Measurements from ENCODE around the gene SMARCA2.

SMARCA2 gene

GRCh38 chr9:2179567-2179966 lies 164.4 kb downstream of the SMARCA2 start:
- TF ChIP-seq EZH2 (IDR thresholded peaks at IDR 0.05): no peak
- TF ChIP-seq POLR2AphosphoS5 (IDR thresholded peaks at IDR 0.05; ENCODE audit: borderline replicate concordance, low read depth, low read length): no peak
- TF ChIP-seq FOXP2 (optimal IDR thresholded peaks at IDR 0.05; ENCODE audit: control extremely low read depth, extremely low read length, insufficient read depth): no peak

GRCh38 chr9:2180154-2180553 lies 165.0 kb downstream of the SMARCA2 start:
- Histone ChIP-seq H3K9ac (ENCODE audit: insufficient read length) (no peak overlapping the region), H3K27ac (no peak overlapping the region), H3K9me3 (ENCODE audit: low read depth, low read length) (no peaks in the 10 kb centered on the region), H3K4me3 (no peak overlapping the region), H3K36me3 (ENCODE audit: insufficient read depth, low read length) (no peaks in the 10 kb centered on the region)
- DNase-seq (ENCODE audit: low read depth, low spot score): no peak
- TF ChIP-seq POLR2AphosphoS5 (IDR thresholded peaks at IDR 0.05; ENCODE audit: borderline replicate concordance, low read depth, low read length) (no peak), FOXP2 (optimal IDR thresholded peaks at IDR 0.05; ENCODE audit: control extremely low read depth, extremely low read length, insufficient read depth) (no peak), EZH2 (IDR thresholded peaks at IDR 0.05) (no peak)

More at GRCh38 chr9:2179567-2179966, 164.4 kb downstream of the SMARCA2 start:
- no peaks in the 10 kb centered on the region for H3K9me3 ChIP-seq (ENCODE audit: low read depth, low read length)
- no peaks in the 10 kb centered on the region for H3K36me3 ChIP-seq (ENCODE audit: insufficient read depth, low read length)
- no peak for DNase-seq (ENCODE audit: low read depth, low spot score)
- no peak overlapping the region for H3K4me3 ChIP-seq
- H3K9ac ChIP-seq (ENCODE audit: insufficient read length): no peak overlapping the region
- H3K27ac ChIP-seq: no peak overlapping the region

- Histone ChIP-seq H3K4me3 (no peak overlapping the region), H3K36me3 (ENCODE audit: insufficient read depth, low read length) (no peaks in the 10 kb centered on the region), H3K27ac (no peak overlapping the region), H3K9me3 (ENCODE audit: low read depth, low read length) (no peaks in the 10 kb centered on the region), H3K9ac (ENCODE audit: insufficient read length) (no peak overlapping the region)
- no peak for TF ChIP-seq EZH2 (IDR thresholded peaks at IDR 0.05)
- DNase-seq (ENCODE audit: low read depth, low spot score): no peak
Measured at GRCh38 chr9:2180704-2181103, 165.6 kb downstream of the SMARCA2 start.

- no peaks in the 10 kb centered on the region for H3K9me3 ChIP-seq (ENCODE audit: low read depth, low read length)
- no peak overlapping the region for H3K4me3 ChIP-seq
- TF ChIP-seq POLR2AphosphoS5 (IDR thresholded peaks at IDR 0.05; ENCODE audit: borderline replicate concordance, low read depth, low read length) (no peak), EZH2 (IDR thresholded peaks at IDR 0.05) (no peak), FOXP2 (optimal IDR thresholded peaks at IDR 0.05; ENCODE audit: control extremely low read depth, extremely low read length, insufficient read depth) (no peak)
- H3K36me3 ChIP-seq (ENCODE audit: insufficient read depth, low read length): no peaks in the 10 kb centered on the region
- DNase-seq (ENCODE audit: low read depth, low spot score): no peak
- no peak overlapping the region for H3K9ac ChIP-seq (ENCODE audit: insufficient read length)
- no peak overlapping the region for H3K27ac ChIP-seq
Measured at GRCh38 chr9:2181792-2182191, 166.6 kb downstream of the SMARCA2 start.

GRCh38 chr9:2190939-2191608 lies 175.9 kb downstream of the SMARCA2 start:
- no peak for TF ChIP-seq FOXP2 (optimal IDR thresholded peaks at IDR 0.05; ENCODE audit: control extremely low read depth, extremely low read length, insufficient read depth)
- TF ChIP-seq EZH2 (IDR thresholded peaks at IDR 0.05): no peak
- no peak for TF ChIP-seq POLR2AphosphoS5 (IDR thresholded peaks at IDR 0.05; ENCODE audit: borderline replicate concordance, low read depth, low read length)
- DNase-seq (ENCODE audit: low read depth, low spot score): no peak
- Histone ChIP-seq H3K36me3 (ENCODE audit: insufficient read depth, low read length) (no peaks in the 10 kb centered on the region; the same call in 1 of the 2 replicates), H3K27ac (no peak overlapping the region), H3K9me3 (ENCODE audit: low read depth, low read length) (no peaks in the 10 kb centered on the region), H3K9ac (ENCODE audit: insufficient read length) (no peak overlapping the region), H3K4me3 (no peak overlapping the region)

GRCh38 chr9:2191609-2191972 lies 176.4 kb downstream of the SMARCA2 start:
- no peaks in the 10 kb centered on the region; the same call in 1 of the 2 replicates for H3K36me3 ChIP-seq (ENCODE audit: insufficient read depth, low read length)
- no peak for TF ChIP-seq POLR2AphosphoS5 (IDR thresholded peaks at IDR 0.05; ENCODE audit: borderline replicate concordance, low read depth, low read length)
- no peak for TF ChIP-seq FOXP2 (optimal IDR thresholded peaks at IDR 0.05; ENCODE audit: control extremely low read depth, extremely low read length, insufficient read depth)
- no peak for TF ChIP-seq EZH2 (IDR thresholded peaks at IDR 0.05)
- no peak overlapping the region for H3K27ac ChIP-seq
- H3K4me3 ChIP-seq: no peak overlapping the region
- no peak for DNase-seq (ENCODE audit: low read depth, low spot score)
- H3K9ac ChIP-seq (ENCODE audit: insufficient read length): no peak overlapping the region
- no peaks in the 10 kb centered on the region for H3K9me3 ChIP-seq (ENCODE audit: low read depth, low read length)

- Histone ChIP-seq H3K27ac (no peak overlapping the region), H3K4me3 (no peak overlapping the region), H3K36me3 (ENCODE audit: insufficient read depth, low read length) (no peaks in the 10 kb centered on the region; the same call in 1 of the 2 replicates), H3K9ac (ENCODE audit: insufficient read length) (no peak overlapping the region), H3K9me3 (ENCODE audit: low read depth, low read length) (no peaks in the 10 kb centered on the region)
- no peak for TF ChIP-seq FOXP2 (optimal IDR thresholded peaks at IDR 0.05; ENCODE audit: control extremely low read depth, extremely low read length, insufficient read depth)
- DNase-seq (ENCODE audit: low read depth, low spot score): no peak
Measured at GRCh38 chr9:2192356-2192979, 177.3 kb downstream of the SMARCA2 start.

- no peaks in the 10 kb centered on the region for H3K9me3 ChIP-seq (ENCODE audit: low read depth, low read length)
- no peak for DNase-seq (ENCODE audit: low read depth, low spot score)
- no peak for TF ChIP-seq FOXP2 (optimal IDR thresholded peaks at IDR 0.05; ENCODE audit: control extremely low read depth, extremely low read length, insufficient read depth)
- no peak for TF ChIP-seq POLR2AphosphoS5 (IDR thresholded peaks at IDR 0.05; ENCODE audit: borderline replicate concordance, low read depth, low read length)
- TF ChIP-seq EZH2 (IDR thresholded peaks at IDR 0.05): no peak
- no peak overlapping the region for H3K4me3 ChIP-seq
- H3K27ac ChIP-seq: no peak overlapping the region
- H3K36me3 ChIP-seq (ENCODE audit: insufficient read depth, low read length): no peaks in the 10 kb centered on the region; the same call in 1 of the 2 replicates
- no peak overlapping the region for H3K9ac ChIP-seq (ENCODE audit: insufficient read length)
Measured at GRCh38 chr9:2193552-2193951, 178.4 kb downstream of the SMARCA2 start.

- H3K36me3 ChIP-seq (ENCODE audit: insufficient read depth, low read length): no peaks in the 10 kb centered on the region; the same call in 1 of the 2 replicates
- TF ChIP-seq EZH2 (IDR thresholded peaks at IDR 0.05) (no peak), FOXP2 (optimal IDR thresholded peaks at IDR 0.05; ENCODE audit: control extremely low read depth, extremely low read length, insufficient read depth) (no peak), POLR2AphosphoS5 (IDR thresholded peaks at IDR 0.05; ENCODE audit: borderline replicate concordance, low read depth, low read length) (no peak)
- no peak overlapping the region for H3K27ac ChIP-seq
- no peak overlapping the region for H3K9ac ChIP-seq (ENCODE audit: insufficient read length)
- H3K4me3 ChIP-seq: no peak overlapping the region
- no peak for DNase-seq (ENCODE audit: low read depth, low spot score)
- H3K9me3 ChIP-seq (ENCODE audit: low read depth, low read length): no peaks in the 10 kb centered on the region
Measured at GRCh38 chr9:2195211-2195610, 180.1 kb downstream of the SMARCA2 start.
